Peyer's patch (tissue), 4 donors: ENCODE data around the gene BARX1. TPM values are rescaled to one million over a fixed set of nuclear protein-coding genes. Genes with fewer than 3 reads are reported as not detected.

ENCODE experiments used
- DNase-seq, 3 donors: peaks; one replicate each; pipeline ENCODE4 v3.0.0-alpha.2; 2017 to 2019
- H3K27ac ChIP-seq, 4 donors: fragments of 200-600 bp; sonication (generic); one replicate each; pipeline ENCODE4 v1.5.1; 2016 to 2019
- H3K27me3 ChIP-seq, 2 donors: fragments of 200-600 bp; sonication (generic); one replicate each; pipeline ENCODE4 v1.5.1; 2019
- H3K36me3 ChIP-seq, 3 donors: fragments of 200-600 bp; sonication (generic); one replicate each; pipeline ENCODE4 v1.5.1; 2016 to 2019
- H3K4me1 ChIP-seq, 4 donors: fragments of 200-600 bp; sonication (generic); one replicate each; pipeline ENCODE4 v1.5.1; 2016 to 2019
- H3K4me3 ChIP-seq, 4 donors: fragments of 200-600 bp; sonication (generic); 1 replicate in 3 of 4; 2 replicates in 1 of 4; pipeline ENCODE4 v1.5.1; 2016 to 2019; ENCODE audit warnings: mild to moderate bottlenecking in 1 of 4
- H3K9me3 ChIP-seq, 4 donors: fragments of 200-600 bp; sonication (generic); one replicate each; pipeline ENCODE4 v1.5.1; 2016 to 2019; ENCODE audit warnings: mild to moderate bottlenecking in 1 of 4
- CTCF ChIP-seq, 6 experiments: fragments of 450-650 bp in 4 of 6; fragments of 200-600 bp in 2 of 6; sonication (generic) in 1 of 6; IDR thresholded peaks; one replicate each; pipeline ENCODE4 v1.5.1; 2017 to 2019; ENCODE audit warnings: antibody characterized with exemption in 6 of 6, mild to moderate bottlenecking in 3 of 6, moderate library complexity in 1 of 6
- POLR2A ChIP-seq, 2 donors: fragments of 450-650 bp; IDR thresholded peaks; one replicate each; pipeline ENCODE4 v1.5.1; 2017; ENCODE audit warnings: antibody characterized with exemption in 2 of 2, mild to moderate bottlenecking in 2 of 2, moderate library complexity in 2 of 2
- total RNA-seq, 4 donors: library from RNA; depleted of rRNA; stranded (reverse); fragments of >200 nt; gene quantifications; one replicate each; pipeline ENCODE4 v1.1.0, GENCODE V29; 2016

BARX1 gene
- total RNA-seq, 4 donors from 2014 or later: not detected

- Histone ChIP-seq H3K27me3 (peaks cover 0 to 89% of the 10 kb centered on the region in 2 donors), H3K36me3 (no peaks in the 10 kb centered on the region), H3K27ac (no peak overlapping the region), H3K9me3 (no peaks in the 10 kb centered on the region), H3K4me3 (peak overlapping the region in 1 of 4 donors; percentile 12), H3K4me1 (peaks cover 0 to 65% (median 25%) of the 10 kb centered on the region in 4 donors)
- DNase-seq: no peak
- no peak for TF ChIP-seq POLR2A (IDR thresholded peaks at IDR 0.05)
- TF ChIP-seq CTCF (IDR thresholded peaks at IDR 0.05): no peak
Measured at GRCh38 chr9:93955981-93956784, 1.0 kb upstream of the BARX1 start.

GRCh38 chr9:93954434-93955061 lies 607 bp downstream of the BARX1 start:
- Histone ChIP-seq H3K27me3 (peaks cover 0 to 91% of the 10 kb centered on the region in 2 donors), H3K27ac (no peak overlapping the region), H3K9me3 (no peaks in the 10 kb centered on the region), H3K4me1 (peaks cover 0 to 61% (median 20%) of the 10 kb centered on the region in 4 donors), H3K36me3 (no peaks in the 10 kb centered on the region), H3K4me3 (peak overlapping the region in 1 of 4 donors; percentile 18)
- DNase-seq: no peak
- TF ChIP-seq CTCF (IDR thresholded peaks at IDR 0.05) (no peak), POLR2A (IDR thresholded peaks at IDR 0.05) (no peak)

- DNase-seq: no peak
- Histone ChIP-seq H3K9me3 (no peaks in the 10 kb centered on the region), H3K4me1 (peaks cover 0 to 57% (median 14%) of the 10 kb centered on the region in 4 donors), H3K27me3 (peaks cover 0 to 91% of the 10 kb centered on the region in 2 donors), H3K27ac (no peak overlapping the region), H3K36me3 (no peaks in the 10 kb centered on the region), H3K4me3 (no peak overlapping the region)
- TF ChIP-seq CTCF (IDR thresholded peaks at IDR 0.05): no peak
Measured at GRCh38 chr9:93953496-93954433, 1.4 kb downstream of the BARX1 start.

- Histone ChIP-seq H3K4me3 (peak overlapping the region in 1 of 4 donors; percentile 20), H3K9me3 (no peaks in the 10 kb centered on the region), H3K36me3 (no peaks in the 10 kb centered on the region), H3K27ac (no peak overlapping the region), H3K4me1 (peaks cover 0 to 53% (median 12%) of the 10 kb centered on the region in 4 donors), H3K27me3 (peaks cover 0 to 91% of the 10 kb centered on the region in 2 donors)
- no peak for DNase-seq
- no peak for TF ChIP-seq POLR2A (IDR thresholded peaks at IDR 0.05)
- no peak for TF ChIP-seq CTCF (IDR thresholded peaks at IDR 0.05)
Measured at GRCh38 chr9:93952784-93953495, 2.2 kb downstream of the BARX1 start.
